AG04450 (cell line): ENCODE results near the gene RNF133. TPM values are rescaled to one million over a fixed set of nuclear protein-coding genes. Genes with fewer than 3 reads are reported as not detected.

ENCODE experiments used
- CTCF ChIA-PET: fragments of 300-600, 350-600 bp; formaldehyde crosslinking; extraction: SDS; loops from one replicate; lab custom pipeline; 2022; ENCODE audit warnings: antibody characterized with exemption, inconsistent platforms; lab: Charles Lee
- POLR2A ChIA-PET: fragments of 350-600 bp; formaldehyde crosslinking; extraction: SDS; loops from one replicate; lab custom pipeline; 2021; ENCODE audit warnings: antibody characterized with exemption, inconsistent platforms; lab: Yijun Ruan, JAX
- DNase-seq: peaks from one replicate; pipeline ENCODE4 v3.0.0-alpha.2; 2011; ENCODE audit warnings: low read depth, low spot score
- H3K27ac ChIP-seq: one replicate; pipeline ENCODE4 v1.5.1; 2012; ENCODE audit warnings: low read depth, low read length, control low read depth
- H3K27me3 ChIP-seq: one replicate; pipeline ENCODE4 v1.6.0; 2012; ENCODE audit warnings: low read length; ENCODE audit not compliant: control insufficient read depth, insufficient read depth
- H3K4me3 ChIP-seq: 2 replicates; pipeline ENCODE4 v1.5.1; 2011; ENCODE audit warnings: mild to moderate bottlenecking, low read depth, low read length, control low read depth
- H3K9me3 ChIP-seq: 2 replicates; pipeline ENCODE4 v1.5.1; 2012; ENCODE audit warnings: low read length; ENCODE audit not compliant: control insufficient read depth, insufficient read depth
- polyA minus RNA-seq: library from RNA; depleted of rRNA, polyadenylated mRNA; stranded (reverse); fragments of >200 nt; gene quantifications from 2 replicates; pipeline ENCODE4 v1.2.3, GENCODE V29; 2011; rRNA and poly(A)+ RNA removed
- polyA plus RNA-seq: library from polyadenylated mRNA; depleted of rRNA; stranded (reverse); fragments of >200 nt; gene quantifications from 2 replicates; pipeline ENCODE4 v1.2.3, GENCODE V29; 2011; rRNA removed
- TF ChIP-seq, protein P1 (sequence below): IDR thresholded peaks from 2 replicates; pipeline ENCODE4 v1.5.1; 2011; ENCODE audit warnings: low read depth, low read length, control low read depth, inconsistent platforms

Gene RNF133, protein sequence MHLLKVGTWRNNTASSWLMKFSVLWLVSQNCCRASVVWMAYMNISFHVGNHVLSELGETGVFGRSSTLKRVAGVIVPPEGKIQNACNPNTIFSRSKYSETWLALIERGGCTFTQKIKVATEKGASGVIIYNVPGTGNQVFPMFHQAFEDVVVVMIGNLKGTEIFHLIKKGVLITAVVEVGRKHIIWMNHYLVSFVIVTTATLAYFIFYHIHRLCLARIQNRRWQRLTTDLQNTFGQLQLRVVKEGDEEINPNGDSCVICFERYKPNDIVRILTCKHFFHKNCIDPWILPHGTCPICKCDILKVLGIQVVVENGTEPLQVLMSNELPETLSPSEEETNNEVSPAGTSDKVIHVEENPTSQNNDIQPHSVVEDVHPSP
- not detected in 2 replicates for polyA plus RNA-seq
- polyA minus RNA-seq = 0.17 TPM in 1 of 2 replicates, not detected in the other

DNA sequence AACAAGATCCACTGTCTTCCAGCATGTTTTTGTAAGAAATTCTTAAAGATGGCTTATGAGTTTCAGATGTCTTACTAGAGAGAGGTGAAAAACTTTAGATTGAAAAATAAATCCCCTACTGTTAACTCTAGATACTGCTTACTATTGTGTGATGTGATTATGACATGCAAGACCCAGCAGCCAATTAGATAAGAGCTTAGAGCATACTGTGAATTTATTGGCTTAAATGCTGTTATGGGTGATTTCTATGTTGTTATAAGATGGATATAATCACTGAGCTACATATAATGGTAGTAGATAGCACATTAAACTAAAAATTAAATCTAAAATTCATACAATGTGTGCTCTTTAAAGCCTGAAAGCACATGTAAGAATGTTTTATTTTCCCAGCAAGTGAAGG, at the start of gene RNF133:
RNF133 (minus strand) TSS at position 101 of the 400 bp plus-strand sequence. CDS start 199 bp downstream, outside the sequence.
- POLR2A ChIA-PET = no interaction called here
- Histone ChIP-seq H3K27ac (no peak within 1 kb of the TSS), H3K4me3 (no peak within 1 kb of the TSS), H3K9me3 (peaks cover 7% of the 10 kb centered on the region; the same call in 1 of the 2 replicates), H3K27me3 (no peaks in the 10 kb centered on the region)
- TF ChIP-seq, protein P1, sequence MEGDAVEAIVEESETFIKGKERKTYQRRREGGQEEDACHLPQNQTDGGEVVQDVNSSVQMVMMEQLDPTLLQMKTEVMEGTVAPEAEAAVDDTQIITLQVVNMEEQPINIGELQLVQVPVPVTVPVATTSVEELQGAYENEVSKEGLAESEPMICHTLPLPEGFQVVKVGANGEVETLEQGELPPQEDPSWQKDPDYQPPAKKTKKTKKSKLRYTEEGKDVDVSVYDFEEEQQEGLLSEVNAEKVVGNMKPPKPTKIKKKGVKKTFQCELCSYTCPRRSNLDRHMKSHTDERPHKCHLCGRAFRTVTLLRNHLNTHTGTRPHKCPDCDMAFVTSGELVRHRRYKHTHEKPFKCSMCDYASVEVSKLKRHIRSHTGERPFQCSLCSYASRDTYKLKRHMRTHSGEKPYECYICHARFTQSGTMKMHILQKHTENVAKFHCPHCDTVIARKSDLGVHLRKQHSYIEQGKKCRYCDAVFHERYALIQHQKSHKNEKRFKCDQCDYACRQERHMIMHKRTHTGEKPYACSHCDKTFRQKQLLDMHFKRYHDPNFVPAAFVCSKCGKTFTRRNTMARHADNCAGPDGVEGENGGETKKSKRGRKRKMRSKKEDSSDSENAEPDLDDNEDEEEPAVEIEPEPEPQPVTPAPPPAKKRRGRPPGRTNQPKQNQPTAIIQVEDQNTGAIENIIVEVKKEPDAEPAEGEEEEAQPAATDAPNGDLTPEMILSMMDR = no peak
- no peak for DNase-seq
- CTCF ChIA-PET = no interaction called here

DNA sequence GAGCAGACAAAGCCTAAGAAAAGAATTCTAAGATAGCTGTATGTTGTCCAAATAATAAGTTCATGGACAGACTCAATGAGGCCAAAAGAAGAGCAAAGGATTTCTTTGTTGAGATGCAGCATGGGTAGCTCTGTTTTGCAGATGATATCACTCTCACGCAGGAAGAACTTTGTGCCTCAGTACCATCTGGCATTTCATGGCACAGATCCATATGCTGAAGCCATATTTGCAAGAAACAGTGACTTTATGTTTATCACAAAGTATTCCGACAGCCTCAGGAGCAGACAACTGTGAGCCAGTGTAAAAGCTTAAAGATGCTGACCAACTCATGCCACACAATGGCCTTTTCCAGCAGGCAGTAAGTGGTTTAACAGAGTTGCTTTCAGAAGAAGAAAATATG, 49.3 kb upstream of the RNF133 start:
- CTCF ChIA-PET = no interaction called here
- H3K27me3 ChIP-seq = no peaks in the 10 kb centered on the region
- H3K4me3 ChIP-seq = no peak overlapping the region
- POLR2A ChIA-PET = no interaction called here
- no peak for DNase-seq
- H3K27ac ChIP-seq = no peak overlapping the region
- TF ChIP-seq, protein P1 = no peak
- H3K9me3 ChIP-seq = no peaks in the 10 kb centered on the region

DNA sequence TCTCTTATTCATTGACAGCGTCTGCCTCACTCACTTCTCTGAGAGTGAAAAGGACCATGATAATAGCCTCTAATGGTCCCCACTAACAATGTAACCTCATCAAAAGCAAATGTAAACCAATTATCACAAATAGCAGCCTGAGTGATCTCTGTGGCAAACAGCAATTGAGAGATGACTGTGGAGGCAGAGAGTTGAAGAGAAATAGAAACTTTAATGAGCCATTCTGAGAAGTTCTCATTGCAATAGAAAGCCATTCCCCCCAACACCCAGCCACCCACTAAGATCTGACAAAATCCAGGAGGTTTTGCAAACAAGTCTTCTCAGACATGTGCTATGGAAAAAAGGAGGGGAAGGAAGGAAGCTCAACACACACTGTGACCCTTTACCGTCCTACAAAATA, 48.0 kb upstream of the RNF133 start:
- TF ChIP-seq, protein P1 = no peak
- Histone ChIP-seq H3K27me3 (no peaks in the 10 kb centered on the region), H3K27ac (no peak overlapping the region), H3K9me3 (no peaks in the 10 kb centered on the region), H3K4me3 (no peak overlapping the region)
- DNase-seq = no peak
- ChIA-PET POLR2A (no interaction called here), CTCF (no interaction called here)

DNA sequence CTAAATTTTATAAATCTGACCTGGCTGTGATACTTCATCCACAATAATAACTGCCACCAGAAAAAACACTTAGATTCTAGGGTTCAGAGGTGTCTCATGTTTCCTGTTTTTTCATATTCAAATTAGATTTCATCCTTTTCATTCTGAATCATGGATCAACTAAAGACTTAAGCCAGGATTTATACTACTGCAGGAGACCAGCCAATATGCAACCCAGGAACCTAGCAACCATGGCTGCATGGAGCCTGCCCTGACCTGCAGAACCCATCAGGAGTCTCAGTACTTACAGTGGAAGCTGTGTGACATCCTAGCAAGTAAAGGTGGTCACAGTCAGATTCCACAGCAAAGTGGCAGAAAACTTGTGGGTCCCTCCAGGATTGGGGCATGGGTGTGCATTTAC, 44.3 kb upstream of the RNF133 start:
- POLR2A ChIA-PET = no interaction called here
- Histone ChIP-seq H3K9me3 (no peaks in the 10 kb centered on the region; the same call in 1 of the 2 replicates), H3K27ac (no peak overlapping the region), H3K27me3 (no peaks in the 10 kb centered on the region), H3K4me3 (no peak overlapping the region)
- TF ChIP-seq, protein P1 = no peak
- DNase-seq = no peak
- CTCF ChIA-PET = no interaction called here

DNA sequence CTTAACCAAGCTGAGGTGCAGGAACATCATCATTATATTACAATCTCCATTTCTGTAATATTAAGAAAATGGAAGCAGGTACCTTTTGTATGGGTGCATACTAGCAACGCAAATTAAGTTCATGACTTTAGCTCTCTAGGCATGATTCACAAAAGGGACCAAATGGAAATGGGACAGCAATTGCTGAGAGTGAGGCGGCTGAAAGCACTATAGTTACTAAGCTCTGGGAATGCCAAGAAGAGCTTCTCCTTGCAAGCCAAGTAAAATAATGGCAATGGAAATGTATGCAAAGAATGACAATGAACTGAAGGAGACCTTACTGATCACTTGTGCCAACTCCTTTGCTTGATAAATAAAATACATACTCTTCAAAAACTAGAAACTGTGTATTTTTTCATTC, 40.0 kb upstream of the RNF133 start:
- H3K9me3 ChIP-seq = no peaks in the 10 kb centered on the region; the same call in 1 of the 2 replicates
- H3K4me3 ChIP-seq = no peak overlapping the region
- TF ChIP-seq, protein P1 = no peak
- ChIA-PET CTCF (no interaction called here), POLR2A (no interaction called here)
- no peak for DNase-seq
- H3K27ac ChIP-seq = no peak overlapping the region
- no peaks in the 10 kb centered on the region for H3K27me3 ChIP-seq
